HG03103 (cell line): ENCODE measurements around the gene PIK3IP1.

ENCODE experiments used
- ATAC-seq: cut with Tn5 transposase; IDR thresholded peaks from one replicate; pipeline ENCODE4 v1.9.1; 2021; ENCODE audit warnings: low read depth; ENCODE audit not compliant: unreplicated experiment

Gene PIK3IP1

GRCh38 chr22:31313366-31314147 lies 21.3 kb upstream of the PIK3IP1 start:
- ATAC-seq = no peak

- ATAC-seq = no peak
Observed at GRCh38 chr22:31308181-31308580, 15.9 kb upstream of the PIK3IP1 start.

DNA sequence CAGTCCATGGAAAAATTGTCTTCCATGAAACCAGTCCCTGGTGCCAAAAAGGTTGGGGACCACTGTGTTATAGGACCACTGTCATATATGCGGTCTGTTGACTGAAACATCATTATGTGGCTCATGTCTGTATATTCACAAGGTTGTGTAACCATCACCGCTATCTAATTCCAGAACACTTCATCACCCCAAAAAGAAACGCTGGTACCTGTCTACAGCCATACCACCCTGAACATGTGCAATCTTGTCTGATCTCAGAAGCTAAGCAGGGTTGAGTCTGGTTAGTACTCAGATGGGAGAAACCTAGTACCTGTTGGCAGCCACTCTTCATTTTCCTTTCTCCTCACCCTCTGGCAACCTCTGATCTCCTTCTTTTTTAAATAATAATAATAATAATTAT lies 12.9 kb upstream of the PIK3IP1 start:
- no peak for ATAC-seq

DNA sequence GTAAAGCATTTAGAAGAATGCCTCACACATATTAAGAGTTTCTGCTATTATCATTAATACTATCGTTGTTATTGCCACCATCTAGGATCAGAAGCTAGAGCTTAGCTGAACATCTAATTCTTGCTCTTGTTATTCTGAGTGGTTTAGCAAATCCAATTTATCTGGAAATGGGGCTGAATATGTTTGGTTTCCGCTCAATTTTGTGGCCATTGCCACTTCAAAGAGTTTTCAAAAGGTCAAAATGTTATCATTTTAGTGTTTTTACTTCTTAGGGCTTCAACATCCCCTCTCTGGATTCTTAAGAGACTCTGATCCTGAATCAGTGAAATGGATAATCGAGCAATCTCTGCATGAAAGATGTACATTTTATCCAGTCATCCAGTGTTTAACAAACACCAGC lies 10.2 kb upstream of the PIK3IP1 start:
- ATAC-seq = no peak

DNA sequence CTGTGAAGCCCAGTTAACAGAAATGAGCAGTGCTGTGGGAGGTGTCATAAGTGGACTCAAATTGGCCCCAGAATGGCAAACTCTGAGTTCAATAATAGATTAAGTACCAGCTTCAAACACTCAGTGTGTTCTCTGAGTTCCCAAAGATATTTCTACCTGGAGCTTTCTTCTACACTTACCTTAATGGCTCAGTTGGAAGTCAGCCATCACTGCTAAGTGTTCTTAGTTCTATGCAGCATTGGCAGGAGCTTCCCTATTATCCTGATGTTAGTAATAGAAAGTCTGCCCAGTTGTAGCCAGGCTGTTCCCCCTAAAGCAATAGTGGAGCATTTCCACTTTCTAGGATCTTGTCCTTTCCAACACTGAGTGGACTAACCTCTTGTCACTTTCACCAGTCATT lies 9.7 kb upstream of the PIK3IP1 start:
- no peak for ATAC-seq

DNA sequence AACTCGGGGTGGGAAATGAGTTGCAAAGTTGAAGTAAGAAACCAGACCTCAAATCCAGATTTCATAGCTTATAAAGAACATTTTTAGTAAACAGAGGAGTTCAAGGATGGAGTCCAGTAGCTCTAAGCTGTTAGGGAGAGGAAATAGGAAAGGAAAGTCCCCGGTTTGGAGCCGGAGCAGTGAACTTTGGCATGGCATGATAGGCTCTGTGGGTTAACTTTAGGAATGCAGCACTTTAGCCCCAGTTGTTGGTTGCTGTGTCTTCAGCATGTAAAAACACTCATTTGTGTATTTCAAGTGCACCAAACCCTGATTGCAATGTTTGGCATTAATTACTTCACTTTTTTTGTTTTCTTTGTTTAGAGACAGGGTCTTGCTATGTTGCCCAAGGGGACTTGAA lies 8.6 kb upstream of the PIK3IP1 start:
- ATAC-seq = no peak

DNA sequence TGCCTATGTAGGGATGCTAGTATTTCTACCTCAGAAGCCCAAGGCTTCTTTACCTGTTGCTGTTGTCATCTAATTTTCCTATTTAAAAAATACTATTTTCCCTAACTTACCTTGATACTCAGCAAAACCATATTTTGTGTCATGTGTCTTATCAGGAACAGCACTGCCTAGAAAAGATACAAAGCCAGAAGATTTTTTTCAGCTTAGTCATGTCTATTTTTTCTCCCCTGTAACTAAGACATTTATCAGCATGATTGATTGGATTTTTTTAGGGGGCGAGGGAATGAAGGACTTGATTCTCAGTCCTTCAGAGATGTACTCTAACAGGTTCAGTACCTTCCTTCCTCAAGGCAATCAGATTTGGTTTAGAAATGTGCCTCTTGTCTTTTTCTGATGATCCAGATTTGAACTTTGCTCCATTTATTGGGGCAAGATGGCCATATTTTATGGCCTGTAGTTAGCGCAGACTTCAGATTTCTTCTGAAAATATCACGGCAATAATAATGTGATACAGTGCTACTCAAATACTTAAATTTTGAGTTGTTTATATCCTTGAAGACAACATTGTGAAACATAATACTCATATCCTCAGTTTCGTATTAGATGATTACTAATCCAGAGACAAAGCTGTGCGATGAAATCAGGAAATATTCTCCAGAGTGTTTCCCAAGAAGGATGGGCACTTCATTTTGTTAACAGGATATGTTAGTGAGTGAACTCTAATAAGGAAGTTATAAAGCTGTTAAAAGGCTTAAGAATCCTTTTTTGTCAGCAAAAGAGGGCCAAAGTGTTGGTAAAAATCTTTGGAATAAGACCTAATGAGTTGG lies 3.8 kb upstream of the PIK3IP1 start:
- ATAC-seq = no peak

- no peak for ATAC-seq
Observed at GRCh38 chr22:31295360-31295759, 3.1 kb upstream of the PIK3IP1 start.

DNA sequence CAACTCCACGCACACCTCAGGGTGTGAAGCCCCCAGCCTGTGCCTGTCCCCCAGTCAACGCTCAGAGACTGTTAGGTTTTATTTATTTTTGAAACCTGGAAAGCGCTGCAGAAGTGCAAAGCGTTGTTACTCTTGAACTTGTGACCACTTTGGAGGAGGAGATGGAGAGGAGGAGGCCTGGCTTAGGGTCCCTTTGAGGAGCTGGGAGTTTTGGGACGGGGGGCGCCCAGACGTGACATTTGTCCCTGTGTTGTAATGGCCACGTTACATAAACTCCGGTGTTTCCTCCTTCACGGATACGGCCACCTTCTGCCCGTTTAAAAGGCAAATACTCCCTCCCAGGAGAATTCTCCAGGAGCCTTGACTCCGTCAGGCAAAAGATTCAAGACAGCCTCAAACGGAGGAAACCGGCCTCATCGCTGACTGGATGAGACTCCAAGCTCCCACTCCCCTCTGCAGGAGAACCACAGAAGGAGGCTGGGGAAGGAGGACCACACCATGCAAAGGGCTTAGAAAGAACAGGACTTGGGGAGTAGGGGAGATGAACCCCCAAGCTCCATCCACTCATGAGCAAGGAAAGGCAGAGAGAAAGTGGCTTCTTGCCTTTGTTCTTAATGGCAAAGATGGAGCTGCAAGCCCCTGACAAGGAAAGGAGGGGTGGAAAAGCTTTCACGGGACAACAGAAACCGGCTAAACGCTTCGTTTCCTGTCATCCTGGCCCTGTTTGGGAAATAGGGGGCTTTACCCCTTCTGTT lies 630 bp downstream of the PIK3IP1 start:
- ATAC-seq = no peak

DNA sequence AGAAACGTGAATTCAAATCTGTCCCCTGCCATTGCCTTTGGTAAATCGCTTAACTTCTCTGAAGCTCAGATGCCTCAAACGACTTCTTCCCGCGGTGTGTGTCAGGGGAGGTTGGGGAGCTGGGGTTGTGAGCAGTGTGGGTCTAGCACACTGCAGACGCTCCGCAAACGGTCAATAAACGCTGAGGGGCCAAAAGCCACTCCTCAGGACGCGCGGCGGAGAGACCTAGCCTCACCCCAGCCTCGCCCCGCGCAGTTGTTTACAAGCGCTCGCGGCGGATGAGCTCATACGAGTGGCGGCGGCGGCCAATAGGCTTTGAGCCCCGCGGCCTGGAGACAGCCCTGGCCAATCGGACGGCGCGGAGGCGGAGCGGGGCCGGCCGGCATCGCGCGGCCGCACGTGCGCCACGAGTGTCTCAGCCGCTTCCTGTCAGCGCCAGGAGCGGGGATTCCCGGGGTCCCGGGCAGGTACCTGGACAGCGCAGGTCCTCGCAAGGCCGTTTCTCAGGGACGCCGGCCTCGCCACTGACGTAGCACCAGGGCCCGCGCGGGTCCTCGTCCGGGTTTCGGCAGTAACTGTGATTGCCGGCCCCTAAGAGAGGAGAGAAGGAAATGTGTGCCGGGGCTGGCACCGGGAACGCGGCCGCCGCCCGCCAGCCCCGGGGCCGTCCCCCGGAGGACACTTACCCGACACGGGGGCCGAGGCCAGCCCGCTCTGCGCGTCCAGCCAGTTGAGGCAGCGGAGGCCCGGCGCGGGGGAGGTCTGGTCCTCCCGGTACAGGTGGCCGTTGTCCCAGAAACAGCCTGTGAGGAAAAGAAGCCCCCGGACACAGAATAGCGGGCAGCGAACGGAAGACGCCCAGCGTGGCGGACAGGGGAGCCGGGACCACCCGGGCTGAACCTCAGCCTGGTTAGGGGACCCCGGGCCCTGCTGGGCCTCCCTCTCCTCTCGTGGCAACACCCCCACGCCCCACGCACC lies 1.5 kb downstream of the PIK3IP1 start:
- ATAC-seq = peak; percentile 89

DNA sequence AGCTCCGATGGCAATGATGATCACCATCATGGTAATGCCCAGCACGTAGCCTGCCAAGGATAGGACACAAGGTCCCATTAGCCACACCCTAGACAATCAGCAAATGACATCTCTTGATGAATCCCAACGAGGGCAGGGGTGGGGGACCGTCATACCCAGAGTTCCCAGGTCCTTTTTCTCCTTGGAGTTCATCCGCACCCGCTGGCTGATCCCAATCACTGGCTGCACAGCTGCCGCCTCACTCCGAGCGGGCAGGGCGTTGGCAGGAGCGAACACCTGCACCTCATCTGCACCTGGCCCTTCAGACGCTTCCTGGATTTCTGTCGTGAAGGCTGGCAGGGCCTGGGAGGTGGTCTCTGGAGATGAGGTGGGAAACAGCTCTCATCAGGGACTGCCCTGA lies 2.9 kb downstream of the PIK3IP1 start:
- ATAC-seq = no peak

DNA sequence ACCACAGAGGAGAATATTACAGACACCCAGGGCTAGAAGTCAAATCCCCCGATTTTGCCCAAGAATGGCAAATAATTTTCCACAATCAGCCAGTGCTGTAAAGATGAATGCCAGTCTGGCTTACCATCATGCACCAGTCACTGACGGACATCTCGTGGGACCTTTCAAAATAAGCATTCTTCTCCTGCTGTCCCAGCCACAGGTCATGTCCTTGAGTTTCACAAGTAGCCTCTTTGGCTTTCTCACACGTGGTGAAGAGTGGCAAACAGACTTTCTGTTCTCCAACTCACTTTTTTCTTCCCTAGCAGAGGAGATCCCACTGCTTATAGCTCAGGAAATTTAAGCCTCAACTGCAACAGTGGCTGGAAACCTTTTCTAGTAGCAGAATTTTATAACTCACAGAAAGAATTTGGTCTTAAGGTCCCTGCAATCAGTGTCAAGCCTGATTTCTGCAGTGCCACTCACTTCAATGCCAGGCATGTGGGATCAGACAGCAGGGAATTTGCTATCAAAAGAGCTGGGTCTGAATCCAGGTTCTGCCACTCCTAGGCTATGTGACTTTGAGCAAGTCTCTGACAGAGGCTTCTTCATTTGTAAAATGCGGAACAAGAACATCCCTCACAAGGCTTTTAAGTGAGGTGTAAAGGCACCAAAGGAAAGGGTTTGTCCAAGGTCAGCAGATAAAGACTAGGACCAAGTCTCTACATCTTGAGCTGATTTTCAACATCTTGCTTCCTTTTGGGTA lies 3.6 kb downstream of the PIK3IP1 start:
- no peak for ATAC-seq

GRCh38 chr22:31287818-31288495 lies 4.3 kb downstream of the PIK3IP1 start:
- no peak for ATAC-seq

DNA sequence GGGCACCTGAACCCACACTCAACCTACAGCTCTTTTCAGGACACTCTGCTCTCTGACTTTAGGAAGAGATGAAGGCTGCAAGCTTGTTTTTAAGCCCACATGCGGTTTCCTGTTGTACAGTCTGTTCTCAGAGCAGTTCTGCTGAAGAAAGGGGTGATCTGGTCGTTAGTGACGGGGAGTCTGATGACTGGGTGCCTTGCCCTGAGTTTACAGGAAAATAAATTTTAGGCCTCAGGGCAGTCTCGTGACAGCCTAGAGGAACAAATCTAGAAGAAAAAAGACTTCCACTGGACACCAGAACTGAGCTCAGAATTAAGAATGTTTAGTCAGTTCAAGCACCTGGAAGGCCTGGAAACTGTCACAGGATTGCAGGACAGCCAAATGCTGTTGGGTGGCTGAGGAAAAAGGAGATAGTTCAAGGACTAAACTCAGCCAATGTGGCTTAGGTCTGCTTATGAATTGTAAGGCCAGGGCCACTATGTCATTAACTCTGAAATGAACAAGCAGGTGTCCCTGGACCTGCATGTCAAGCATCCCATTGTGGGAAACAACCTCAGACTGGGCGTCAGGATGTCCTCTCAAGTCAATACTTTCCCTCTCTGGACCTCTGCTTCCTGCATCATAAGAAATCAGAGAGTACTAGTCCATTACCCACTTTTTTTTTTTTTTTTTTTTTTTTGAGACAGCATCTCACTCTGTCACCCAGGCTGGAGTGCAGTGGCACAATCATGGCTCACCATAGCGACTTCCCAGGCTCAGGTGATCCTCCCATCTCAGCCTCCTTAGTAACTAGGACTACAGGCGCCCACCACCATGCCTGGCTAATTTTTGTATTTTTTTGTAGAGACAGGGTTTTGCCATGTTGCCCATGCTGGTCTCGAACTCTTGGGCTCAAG lies 5.7 kb downstream of the PIK3IP1 start:
- no peak for ATAC-seq

- no peak for ATAC-seq
Observed at GRCh38 chr22:31284281-31285155, 7.8 kb downstream of the PIK3IP1 start.

- no peak for ATAC-seq
Observed at GRCh38 chr22:31282748-31283468, 9.4 kb downstream of the PIK3IP1 start.
